Stimulated activated CD4-positive, alpha-beta T cell treated with anti-CD3 and anti-CD28 coated beads, Interleukin-12 subunit alpha, Interleukin-12 subunit beta, amount 100 ng/mL, for 24 hours (primary cell): ENCODE data around the gene GH1.
A peak's percentile ranks its signal among the peaks of the same experiment; 100 is the strongest.
"Not testable (repeated sequence)": the region's sequence is repeated elsewhere in the genome, so short reads cannot be mapped to it uniquely, and the experiment has no call there.

Experiments
- DNase-seq, 2 experiments: peaks; one replicate each; pipeline ENCODE4 v3.0.0-alpha.2; 2020; ENCODE audit warnings: low read depth in 2 of 2

Gene GH1

GRCh38 chr17:63918789-63919305, at the start of gene GH1:
Gene GH1 (minus strand): TSS chr17:63918839. CDS start chr17:63918776, 63 bp downstream.
- DNase-seq, result not testable (repeated sequence)

- no peak for DNase-seq
These were observed 49.3 kb upstream of the GH1 start for GRCh38 chr17:63967953-63968352.

DNA sequence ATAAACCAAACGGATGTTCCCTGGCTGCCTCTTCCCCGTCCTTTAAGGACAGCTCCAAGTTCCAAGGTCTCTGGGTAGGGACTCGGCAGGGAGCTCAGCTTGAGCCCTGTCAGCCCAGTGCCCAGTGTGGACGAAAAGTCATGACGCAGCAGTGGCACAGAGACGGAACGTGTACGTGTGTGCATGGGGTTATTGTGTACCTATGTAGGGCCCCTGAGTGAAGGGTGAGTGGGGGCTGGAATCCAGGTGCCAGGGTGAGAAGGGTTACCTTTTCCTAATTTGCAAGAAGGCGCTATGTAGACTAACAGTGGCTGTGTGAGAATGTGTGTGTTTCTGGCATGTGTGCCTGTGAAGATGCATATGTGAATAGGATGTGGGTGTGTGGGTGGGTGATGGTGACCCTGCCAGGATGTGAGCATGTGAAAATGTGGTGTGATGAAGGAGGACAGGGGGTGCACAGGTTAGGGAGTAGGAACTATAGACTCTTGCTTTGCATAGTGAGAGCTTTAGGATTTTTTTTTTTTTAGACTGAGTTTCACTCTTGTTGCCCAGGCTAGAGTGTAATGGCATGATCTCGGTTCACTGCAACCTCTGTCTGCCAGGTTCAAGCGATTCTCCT, 48.1 kb upstream of the GH1 start:
- DNase-seq, result no peak

- no peak for DNase-seq
These were observed 44.5 kb upstream of the GH1 start for GRCh38 chr17:63963123-63963522.

- no peak for DNase-seq
These were observed 43.7 kb upstream of the GH1 start for GRCh38 chr17:63962298-63962744.

DNA sequence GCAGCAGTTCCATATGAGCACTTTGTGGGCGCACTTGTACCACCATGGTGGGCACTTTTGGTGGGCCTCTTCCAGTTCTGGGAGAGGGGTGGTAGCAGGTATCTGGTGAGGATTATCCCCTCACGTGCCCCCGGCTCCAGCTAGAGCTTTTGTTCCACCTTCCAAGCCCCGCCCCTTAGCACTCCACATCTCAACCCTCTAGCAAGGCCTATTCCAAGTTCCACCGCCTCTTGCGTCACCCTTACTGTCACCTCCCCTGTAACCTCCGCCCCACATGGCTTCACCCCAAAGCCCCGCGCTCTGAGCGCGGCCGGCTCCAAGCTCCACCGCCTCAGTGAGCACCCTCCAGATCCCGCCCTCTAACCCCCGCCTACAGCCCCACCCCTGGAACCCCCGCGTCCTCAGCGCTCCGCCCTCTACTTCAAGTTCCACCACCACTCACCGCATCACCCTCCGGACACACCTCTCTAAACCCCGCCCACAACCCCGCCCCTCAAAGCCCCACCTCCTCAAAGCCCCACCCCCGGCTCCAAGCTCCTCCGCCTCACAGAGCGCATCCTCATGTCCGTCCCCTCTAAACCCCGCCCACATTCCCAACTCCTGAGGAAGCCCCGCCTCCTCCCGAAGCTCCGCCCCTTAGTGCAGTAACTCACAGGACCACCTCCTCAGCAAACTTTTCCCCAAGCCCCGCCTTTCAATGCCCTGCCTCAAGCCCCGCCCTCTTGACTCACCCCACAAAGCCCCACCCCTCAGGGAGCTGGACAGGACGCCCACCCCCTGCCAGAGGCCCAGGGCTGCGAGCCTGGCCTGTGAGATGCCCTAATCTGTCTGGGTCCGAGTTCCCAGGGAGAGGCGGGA, 42.9 kb upstream of the GH1 start:
- peak in 1 of 2 experiments; percentile 41 for DNase-seq

GRCh38 chr17:63960430-63960829, 41.8 kb upstream of the GH1 start:
- DNase-seq, result no peak

DNA sequence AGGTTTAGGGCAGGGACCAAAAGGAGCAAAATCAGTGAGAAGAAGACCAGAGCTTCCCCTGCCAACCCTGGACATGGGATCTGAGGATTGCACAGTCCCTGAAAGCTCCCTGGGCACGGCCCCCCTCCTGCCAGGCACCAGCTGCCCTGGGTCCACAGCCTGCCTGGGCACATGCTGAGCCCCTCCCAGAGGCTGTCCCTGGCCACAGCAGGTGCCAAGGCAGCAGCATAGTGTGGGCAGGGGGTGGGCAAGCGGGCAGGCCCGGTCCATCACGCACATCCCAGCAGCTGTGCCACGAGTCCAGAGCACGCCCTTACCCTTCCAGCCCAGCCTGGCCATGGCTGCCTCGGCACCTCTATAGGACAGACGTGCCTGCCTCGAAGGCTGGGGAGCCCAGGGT, 41.4 kb upstream of the GH1 start:
- DNase-seq, result no peak

- DNase-seq, result no peak
These were observed 37.8 kb upstream of the GH1 start for GRCh38 chr17:63956296-63956920.

DNA sequence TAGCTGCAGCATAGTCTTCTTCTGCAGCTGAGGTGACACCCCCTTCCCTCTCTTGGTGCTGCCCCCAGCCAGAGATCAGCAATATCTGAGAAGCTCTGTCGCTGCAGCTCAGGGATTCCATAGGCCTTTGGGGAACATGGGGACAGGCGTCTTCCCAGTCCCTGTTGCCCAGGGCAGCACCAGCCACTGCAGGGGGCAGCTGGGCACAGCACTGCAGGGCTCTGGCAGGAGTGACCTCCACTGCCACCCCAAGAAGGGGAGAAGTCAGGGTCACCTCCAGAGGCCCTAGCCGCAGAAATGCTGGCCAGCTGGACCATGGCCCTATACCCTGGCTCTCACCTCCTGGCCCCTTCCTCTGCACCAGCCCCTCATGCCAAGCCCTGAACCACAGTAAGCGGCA, 37.2 kb upstream of the GH1 start:
- no peak for DNase-seq

- no peak for DNase-seq
These were observed 36.6 kb upstream of the GH1 start for GRCh38 chr17:63955232-63955631.

DNA sequence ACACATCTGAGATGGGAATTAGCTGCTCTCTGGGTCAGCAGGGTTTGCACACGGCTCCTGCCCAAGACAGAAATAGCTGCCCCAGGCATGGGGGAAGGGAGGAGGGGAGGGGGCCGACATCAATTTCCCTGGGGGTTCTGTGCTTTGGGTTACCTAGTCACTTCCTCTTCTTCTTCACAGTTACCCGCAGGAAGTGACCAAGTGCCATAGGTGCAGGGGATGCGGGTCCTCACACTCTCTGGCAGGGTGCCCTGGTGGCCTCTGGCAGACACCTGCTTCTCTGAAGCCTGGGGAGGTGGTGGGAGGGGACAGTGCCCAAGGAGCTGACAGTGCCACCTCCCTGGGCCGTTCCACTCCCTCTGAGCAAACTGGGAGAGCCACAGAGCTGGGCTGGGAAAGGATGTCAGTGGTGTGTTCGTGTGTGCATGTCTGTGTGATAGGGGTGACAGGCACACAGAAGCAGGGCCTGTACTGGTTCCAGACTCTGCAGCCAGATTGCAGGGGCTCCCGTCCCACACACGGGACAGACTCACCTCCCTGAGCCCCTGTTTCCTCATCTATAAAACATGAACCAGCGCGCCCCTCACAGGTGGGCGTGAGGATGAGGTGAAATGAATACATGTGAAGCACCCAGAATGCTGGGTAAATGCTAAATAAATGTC, 35.9 kb upstream of the GH1 start:
- DNase-seq, result no peak

DNA sequence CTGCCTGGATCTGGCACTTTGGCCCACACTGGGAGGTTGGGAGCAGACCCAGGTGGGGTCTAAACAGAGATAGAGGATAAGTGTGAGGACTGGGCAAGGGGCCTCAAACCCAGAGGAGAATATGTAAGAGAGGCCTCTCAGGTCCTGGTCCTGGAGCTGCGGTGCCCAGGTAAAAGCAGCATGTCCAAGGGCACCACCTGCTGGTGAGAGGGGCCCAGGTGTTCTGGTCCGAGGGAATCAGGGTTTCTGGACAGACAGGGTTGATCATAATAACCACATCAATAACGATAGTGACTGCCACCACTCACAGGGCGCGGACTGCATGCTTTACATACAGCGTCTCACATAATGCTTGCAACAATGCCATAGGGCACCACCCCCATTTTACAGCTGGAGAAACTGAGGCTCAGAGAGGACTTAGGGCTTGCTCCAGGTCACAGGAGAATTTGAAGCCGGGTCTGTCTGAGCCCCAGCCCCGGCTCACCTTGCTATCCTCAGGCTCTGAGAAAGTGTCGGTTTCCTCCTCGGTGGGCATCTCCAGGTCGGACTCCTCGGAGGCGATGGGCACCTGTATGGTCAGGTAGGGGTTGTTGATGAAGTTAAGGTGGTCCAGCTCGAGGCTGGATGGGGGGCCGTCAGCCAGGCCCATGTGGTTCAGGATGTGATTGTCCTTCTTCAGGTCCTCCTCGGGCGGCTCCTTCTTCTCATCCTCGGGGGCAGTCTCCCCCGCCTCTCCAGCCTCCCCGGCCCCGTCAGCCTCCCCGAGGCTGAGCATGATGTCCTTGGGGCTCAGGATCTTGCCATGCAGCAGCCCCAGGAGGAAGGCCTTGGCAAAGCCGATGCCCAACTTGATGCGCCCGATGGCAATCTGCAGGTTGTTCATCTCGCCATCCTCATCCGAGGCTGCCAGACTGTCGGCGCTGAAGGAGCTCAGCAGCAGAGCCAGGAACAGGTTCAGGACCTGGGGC, 32.6 kb upstream of the GH1 start:
- no peak for DNase-seq

GRCh38 chr17:63949576-63950250, 31.1 kb upstream of the GH1 start:
- DNase-seq, result no peak

DNA sequence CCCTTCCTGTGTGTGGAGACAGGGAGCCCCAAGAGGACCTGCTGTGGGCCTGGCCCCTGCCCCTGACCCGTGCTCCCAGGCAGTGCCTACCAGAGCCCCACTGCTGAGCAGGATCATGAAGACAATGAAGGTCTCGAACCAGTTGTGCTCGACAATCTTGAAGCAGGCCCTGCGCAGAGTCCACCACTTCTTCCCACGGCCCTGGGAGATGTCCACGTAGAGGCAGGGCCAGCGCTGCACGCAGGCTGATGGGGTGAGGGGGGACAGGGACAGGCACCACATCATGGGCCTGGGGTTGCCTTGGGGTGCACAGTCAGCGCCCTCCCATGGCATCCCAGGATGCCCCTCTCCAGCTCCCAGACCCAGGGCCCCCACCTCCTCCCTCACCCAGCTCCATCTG, 29.9 kb upstream of the GH1 start:
- DNase-seq, result no peak

GRCh38 chr17:63947711-63948330, 29.2 kb upstream of the GH1 start:
- DNase-seq, result no peak

GRCh38 chr17:63946440-63947363, 28.1 kb upstream of the GH1 start:
- DNase-seq, result peak in 1 of 2 experiments; percentile 62

- DNase-seq, result no peak
These were observed 27.3 kb upstream of the GH1 start for GRCh38 chr17:63945784-63946439.
